ENCODE data around the gene ATP8B4.

- TF ChIP-seq, protein P1, sequence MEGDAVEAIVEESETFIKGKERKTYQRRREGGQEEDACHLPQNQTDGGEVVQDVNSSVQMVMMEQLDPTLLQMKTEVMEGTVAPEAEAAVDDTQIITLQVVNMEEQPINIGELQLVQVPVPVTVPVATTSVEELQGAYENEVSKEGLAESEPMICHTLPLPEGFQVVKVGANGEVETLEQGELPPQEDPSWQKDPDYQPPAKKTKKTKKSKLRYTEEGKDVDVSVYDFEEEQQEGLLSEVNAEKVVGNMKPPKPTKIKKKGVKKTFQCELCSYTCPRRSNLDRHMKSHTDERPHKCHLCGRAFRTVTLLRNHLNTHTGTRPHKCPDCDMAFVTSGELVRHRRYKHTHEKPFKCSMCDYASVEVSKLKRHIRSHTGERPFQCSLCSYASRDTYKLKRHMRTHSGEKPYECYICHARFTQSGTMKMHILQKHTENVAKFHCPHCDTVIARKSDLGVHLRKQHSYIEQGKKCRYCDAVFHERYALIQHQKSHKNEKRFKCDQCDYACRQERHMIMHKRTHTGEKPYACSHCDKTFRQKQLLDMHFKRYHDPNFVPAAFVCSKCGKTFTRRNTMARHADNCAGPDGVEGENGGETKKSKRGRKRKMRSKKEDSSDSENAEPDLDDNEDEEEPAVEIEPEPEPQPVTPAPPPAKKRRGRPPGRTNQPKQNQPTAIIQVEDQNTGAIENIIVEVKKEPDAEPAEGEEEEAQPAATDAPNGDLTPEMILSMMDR (IDR thresholded peaks at IDR 0.05; ENCODE audit: insufficient read depth, low read length, poor library complexity, severe bottlenecking), result no peak
- no peak for TF ChIP-seq EZH2phosphoT487 (conservative IDR thresholded peaks at IDR 0.05; ENCODE audit: low read length)
Observed at GRCh38 chr15:49827311-49827710, 291.7 kb downstream of the ATP8B4 start.

Measured in SU-DHL-6 (cell line).